Activated CD8-positive, alpha-beta memory T cell treated with anti-CD3 and anti-CD28 coated beads for 4 hours (primary cell): ENCODE measurements around the gene SIRPB2.

ENCODE experiments used
- DNase-seq, 2 donors: peaks; one replicate each; pipeline ENCODE4 v3.0.0-alpha.2; 2020; ENCODE audit warnings: low read depth in 2 of 2

The SIRPB2 gene

GRCh38 chr20:1491281-1491840, at the start of gene SIRPB2:
TSS of gene SIRPB2 (minus strand) at chr20:1491420. CDS start at chr20:1491359, 61 bp downstream.
- no peak for DNase-seq

DNA sequence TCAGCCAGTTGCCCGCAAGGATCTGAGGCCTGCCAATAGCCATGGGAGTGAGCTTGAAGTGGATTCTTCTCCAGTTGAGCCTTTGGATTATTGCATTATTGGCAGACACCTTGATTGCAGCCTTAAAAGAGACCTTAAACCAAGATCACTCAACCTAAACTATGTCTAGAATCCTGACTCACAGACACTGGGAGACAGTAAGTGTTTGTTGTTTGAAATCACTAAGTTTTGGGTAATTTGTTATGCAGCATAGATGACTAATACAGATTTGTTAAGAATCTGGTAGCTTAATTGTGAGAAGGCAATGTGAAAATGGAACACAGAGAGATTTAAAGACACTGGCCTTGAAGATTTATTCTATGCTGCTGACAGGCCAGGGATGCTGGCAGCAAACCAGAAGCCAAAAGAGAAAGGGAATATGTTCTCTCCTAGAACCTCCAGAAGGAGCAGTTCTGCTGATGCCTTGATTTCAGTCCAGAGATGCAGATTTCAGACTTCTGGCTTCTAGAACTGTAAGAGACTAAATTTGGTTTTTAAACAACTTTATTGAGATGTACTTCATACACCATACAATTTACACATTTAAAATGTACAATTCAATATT, 48.7 kb upstream of the SIRPB2 start:
- DNase-seq = no peak

DNA sequence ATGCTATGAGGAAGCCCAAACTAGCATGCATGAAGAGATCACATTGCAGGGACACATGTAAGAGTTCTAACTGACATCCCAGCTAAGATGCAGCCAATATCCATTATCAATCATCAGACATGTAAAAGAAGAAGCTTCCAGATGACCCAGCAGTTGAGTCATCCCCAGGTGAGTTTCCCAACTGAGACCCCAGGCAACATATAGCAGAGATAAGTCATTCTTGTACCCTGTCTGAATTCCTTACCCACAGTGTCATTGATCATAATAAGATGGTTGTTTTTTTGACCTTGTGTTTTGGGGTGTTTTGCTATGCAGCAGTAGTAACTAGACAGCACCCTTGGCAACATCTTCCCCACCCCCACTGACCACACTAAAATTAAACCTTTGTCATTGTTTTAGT, 47.4 kb upstream of the SIRPB2 start:
- DNase-seq = no peak

- no peak for DNase-seq
Observed at GRCh38 chr20:1537731-1538058, 46.5 kb upstream of the SIRPB2 start.

DNA sequence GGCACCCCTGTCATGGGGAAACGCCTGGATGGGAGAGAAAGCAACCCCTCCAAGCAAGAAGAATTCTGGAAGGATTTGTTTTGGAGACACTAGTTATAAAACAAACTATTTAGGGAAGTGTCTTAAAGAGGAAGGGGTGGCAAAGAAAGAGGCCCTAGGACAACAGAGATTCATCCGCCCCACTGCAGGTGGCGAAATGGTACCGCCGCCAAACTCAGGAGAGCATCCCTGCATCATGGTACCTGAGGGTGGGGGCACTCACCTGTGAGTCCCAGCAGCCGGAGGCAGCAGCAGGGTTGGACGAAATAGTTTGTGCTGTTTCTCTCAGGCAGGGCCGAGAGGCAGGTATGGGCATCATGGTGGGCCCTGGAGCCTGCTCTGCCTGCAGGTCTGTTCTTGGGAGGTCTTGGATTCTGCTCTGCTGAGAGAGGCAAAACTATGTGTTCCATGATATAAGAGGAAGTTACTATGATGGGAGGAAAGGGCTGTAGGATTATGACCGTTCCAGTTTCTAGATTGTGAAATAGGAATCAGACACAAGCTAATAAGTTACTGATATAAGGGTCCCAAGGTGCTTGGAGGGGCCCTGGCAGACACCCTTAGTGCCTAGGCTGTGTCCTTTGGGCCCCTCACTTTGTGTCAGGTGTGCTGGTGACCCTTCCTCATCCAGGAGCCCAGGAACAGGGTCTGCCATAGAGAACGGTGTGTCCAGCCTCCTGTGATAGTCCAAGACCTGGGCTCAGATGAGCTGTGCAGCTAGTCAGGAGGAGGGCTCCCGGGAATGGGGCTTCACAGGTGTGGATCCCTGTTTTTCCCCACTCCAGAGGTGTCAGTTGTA, 45.9 kb upstream of the SIRPB2 start:
- no peak for DNase-seq

- DNase-seq = no peak
Observed at GRCh38 chr20:1535420-1536175, 44.4 kb upstream of the SIRPB2 start.

DNA sequence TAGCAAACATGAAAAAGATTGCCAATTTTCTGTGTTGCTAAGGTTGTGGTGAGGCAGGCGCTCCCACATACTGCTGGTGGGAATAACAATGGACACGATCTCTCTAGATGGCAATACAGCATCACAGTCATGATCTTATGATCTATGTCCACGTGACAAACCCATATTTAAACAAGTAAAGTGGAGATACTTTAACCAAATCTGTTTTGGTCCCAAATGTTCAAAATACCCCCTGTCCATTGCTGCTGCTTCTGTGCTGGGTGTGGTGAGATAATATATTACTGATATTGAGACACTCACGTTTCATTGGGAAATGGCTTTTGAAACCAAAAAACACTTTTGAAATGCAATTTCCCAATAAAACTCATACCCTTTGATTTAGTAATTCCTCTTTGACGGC, 43.3 kb upstream of the SIRPB2 start:
- no peak for DNase-seq

DNA sequence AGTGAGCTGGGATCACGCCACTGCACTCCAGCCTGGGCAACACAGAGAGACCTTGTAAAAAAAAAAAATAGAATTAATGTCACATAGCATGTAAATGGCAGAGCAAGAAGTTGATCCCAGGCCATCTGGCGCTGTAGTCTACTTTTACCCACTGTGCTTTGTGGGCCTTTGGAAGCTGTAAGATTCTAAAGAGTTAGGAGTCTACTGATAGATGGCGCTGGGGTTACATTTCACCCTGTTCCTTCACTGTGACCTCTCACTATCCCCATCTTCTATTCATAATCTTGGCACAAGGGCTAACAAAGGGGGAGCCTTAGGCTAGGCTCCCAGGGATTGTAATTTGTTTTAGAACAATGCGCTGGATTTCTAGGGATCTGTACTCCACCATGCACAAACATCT, 41.8 kb upstream of the SIRPB2 start:
- no peak for DNase-seq

GRCh38 chr20:1528811-1529210, 37.6 kb upstream of the SIRPB2 start:
- no peak for DNase-seq

DNA sequence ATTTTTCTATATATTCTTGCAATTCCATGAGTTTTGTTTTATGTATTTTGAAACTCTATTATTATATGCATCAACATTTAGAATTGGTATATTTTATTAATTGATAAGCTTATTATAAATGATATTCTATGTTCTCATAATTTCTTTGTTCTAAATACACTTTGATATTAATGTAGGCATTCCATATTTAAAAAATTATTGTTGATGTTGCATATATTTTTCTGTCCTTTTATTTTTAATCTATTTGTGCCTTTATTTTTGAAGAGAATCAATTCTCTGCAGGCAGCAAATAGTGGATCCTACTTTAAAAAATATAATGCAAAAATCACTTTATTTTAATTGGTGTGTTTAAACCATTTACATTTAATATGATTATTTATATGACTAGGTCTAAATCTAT, 36.7 kb upstream of the SIRPB2 start:
- DNase-seq = no peak

- DNase-seq = no peak
Observed at GRCh38 chr20:1526896-1527295, 35.7 kb upstream of the SIRPB2 start.

- no peak for DNase-seq
Observed at GRCh38 chr20:1526310-1526709, 35.1 kb upstream of the SIRPB2 start.

DNA sequence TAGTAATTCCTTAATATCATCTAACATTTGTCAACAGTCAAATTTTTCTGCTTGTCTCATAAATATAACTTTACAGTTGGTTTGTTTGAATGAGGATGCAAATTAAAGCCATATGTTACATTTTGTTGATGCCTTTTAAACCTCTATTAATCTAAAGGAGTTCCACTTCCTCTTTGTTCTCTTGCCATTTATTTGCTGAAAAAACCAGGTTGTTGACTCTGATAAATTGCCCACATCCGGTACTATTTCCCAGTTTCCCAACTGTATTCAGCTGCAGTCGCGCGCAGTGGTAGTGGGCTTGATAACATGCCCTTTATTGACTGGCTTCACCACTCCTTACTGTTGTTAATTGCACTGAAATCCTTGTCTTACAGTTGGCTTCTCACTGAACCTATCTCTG, 32.8 kb upstream of the SIRPB2 start:
- no peak for DNase-seq

DNA sequence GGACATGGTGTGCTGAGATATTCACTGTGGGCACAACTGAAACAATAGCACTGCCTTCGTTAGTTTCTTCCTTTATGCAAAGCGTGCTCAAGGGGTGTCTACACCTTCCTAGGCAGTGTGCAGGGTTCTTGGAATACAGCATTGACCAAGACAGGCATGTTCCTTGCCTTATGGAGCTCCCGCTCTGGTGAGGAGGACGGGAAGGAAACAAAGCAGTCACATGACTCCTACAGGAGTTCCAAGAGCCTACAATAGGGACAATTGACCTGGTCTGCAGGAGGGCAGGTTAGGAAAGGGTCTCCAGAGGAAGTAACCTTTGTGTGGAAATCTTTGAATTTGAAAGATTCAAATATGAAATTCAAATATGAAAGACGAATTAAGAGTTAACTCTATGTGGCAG, 25.8 kb upstream of the SIRPB2 start:
- DNase-seq = no peak

- no peak for DNase-seq
Observed at GRCh38 chr20:1513801-1514200, 22.6 kb upstream of the SIRPB2 start.

- DNase-seq = peak in 1 of 2 donors; percentile 3
Observed at GRCh38 chr20:1509237-1509636, 18.0 kb upstream of the SIRPB2 start.

- DNase-seq = no peak
Observed at GRCh38 chr20:1508574-1508973, 17.4 kb upstream of the SIRPB2 start.

- DNase-seq = no peak
Observed at GRCh38 chr20:1507276-1507675, 16.1 kb upstream of the SIRPB2 start.

DNA sequence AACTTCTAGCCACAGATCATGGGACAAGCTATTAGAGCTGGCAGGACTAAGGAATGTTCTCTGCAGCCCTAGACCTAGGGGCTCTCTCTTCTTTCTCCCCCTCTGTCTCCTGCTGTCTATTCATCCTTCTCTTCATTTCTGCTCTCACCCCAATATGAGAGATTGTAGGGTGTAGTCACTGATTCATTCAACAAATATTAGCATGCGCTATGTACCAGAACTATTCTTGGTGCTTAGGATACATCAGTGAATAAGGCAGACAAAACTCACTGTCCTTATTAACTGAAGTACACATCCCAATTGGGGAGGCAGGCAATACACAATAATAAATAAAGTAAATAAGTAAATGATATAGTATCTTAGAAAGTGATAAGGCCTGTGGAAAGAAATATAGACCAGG, 14.7 kb upstream of the SIRPB2 start:
- no peak for DNase-seq

- no peak for DNase-seq
Observed at GRCh38 chr20:1505361-1505760, 14.1 kb upstream of the SIRPB2 start.

GRCh38 chr20:1503564-1504227, 12.5 kb upstream of the SIRPB2 start:
- DNase-seq = peak; percentile 40 to 56

DNA sequence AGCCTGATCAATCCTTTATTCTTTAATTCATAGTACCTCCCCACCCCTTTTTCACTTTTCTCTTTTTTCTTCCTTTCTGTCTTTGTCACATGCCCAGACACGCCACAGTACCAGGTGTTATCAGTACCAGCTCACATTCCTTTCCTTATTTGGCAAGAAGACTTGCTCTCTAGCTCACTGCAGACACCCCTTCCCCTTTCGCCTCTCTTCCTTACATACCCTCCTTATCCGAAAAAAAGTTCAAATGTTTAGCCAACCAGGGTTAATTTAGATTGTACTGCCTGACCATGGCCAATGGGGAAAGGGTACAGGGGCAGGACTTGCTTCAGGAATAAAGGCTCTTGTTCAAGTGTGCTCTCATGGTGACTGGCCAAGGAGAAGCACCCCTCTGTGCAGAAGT, 9.3 kb upstream of the SIRPB2 start:
- DNase-seq = no peak
